Pancreas (tissue), 10 donors: Measurements from ENCODE around the gene CAPN11. TPM values are rescaled to one million over a fixed set of nuclear protein-coding genes. Genes with fewer than 3 reads are reported as not detected.
A peak's percentile ranks its signal among the peaks of the same experiment; 100 is the strongest.

Source experiments
- ATAC-seq, 4 donors: fragments of 200-7000 bp; cut with Tn5 transposase; one replicate each; pipeline versions ENCODE4 v1.8.0 to v1.9.1; 2020; ENCODE audit warnings: mild to moderate bottlenecking in 4 of 4, moderate library complexity in 4 of 4
- DNase-seq, 6 donors: peaks; one replicate each; pipeline ENCODE4 v3.0.0-alpha.2; 2020
- FAIRE-seq: peaks from 2 replicates; lab custom pipeline; 2012; peaks lifted over from hg19 to GRCh38; lab: Jason Lieb, UNC
- H3K27ac ChIP-seq, 4 donors: fragments of 200-600 bp; sonication (generic); 1 replicate in 3 of 4; 2 replicates in 1 of 4; pipeline versions ENCODE4 v1.5.0 to v1.8.0; 2020
- H3K27me3 ChIP-seq, 4 donors: fragments of 200-600 bp; one replicate each; pipeline ENCODE4 v1.8.0; 2021
- H3K36me3 ChIP-seq, 3 donors: fragments of 200-600 bp; sonication (generic) in 1 of 3; one replicate each; pipeline versions ENCODE4 v1.5.0 to v1.8.0; 2020 to 2021
- H3K4me1 ChIP-seq, 3 donors: fragments of 200-600 bp; one replicate each; pipeline ENCODE4 v1.8.0; 2021
- H3K4me3 ChIP-seq, 4 donors: fragments of 200-600 bp; sonication (generic) in 2 of 4; one replicate each; pipeline versions ENCODE4 v1.5.0 to v1.8.0; 2020 to 2021
- H3K9me3 ChIP-seq, 4 donors: fragments of 200-600 bp; one replicate each; pipeline ENCODE4 v1.8.0; 2021
- WGBS, 2 donors: extraction: QIAGEN DNeasy Blood & Tissue Kit; methylation state at CpG; one replicate each; pipeline ENCODE4 v1.1.7; 2013; 5-methylcytosine and 5-hydroxymethylcytosine counted together
- intact Hi-C, 3 donors: fragments of 100-400 bp; cut with DNase I; formaldehyde crosslinking; loops; one replicate each; pipeline versions ENCODE4 v1.11.1 to v1.14.2; 2022
- polyA plus RNA-seq, 2 donors: library from polyadenylated mRNA; stranded (reverse); fragments of 200-250 nt; gene quantifications; one replicate each; pipeline ENCODE4 v1.2.3, GENCODE V29; 2013
- total RNA-seq, 6 donors: library from RNA; stranded (reverse); fragmentation: NEBNext Ultra II Directional in 4 of 6; extraction: Animal tissue kit (Norgen Biotek cat#: 25700) in 4 of 6; gene quantifications; one replicate each; pipeline versions ENCODE4 v1.2.1 to v1.2.4, GENCODE V29; 2021 to 2023
- TF ChIP-seq, protein P1 (sequence below), 4 donors: fragments of 200-600 bp; sonication (generic) in 3 of 4; IDR thresholded peaks; one replicate each; pipeline versions ENCODE4 v1.5.0 to v1.8.0; 2021; ENCODE audit warnings: antibody characterized with exemption in 4 of 4
- donor health status: healthy with polysubstance abuse.
- donor health status: DM: no; HTN: no; CAD: no; lungs with moderate emphysema.
- donor health status: DM: no; HTN: no; CAD: no.
- donor health status: control.
- donor health status: control.
- donor health status: Bipolar disorder and iron deficiency.
- donor health status: DM: yes; HTN: yes; CAD: no.
- donor health status: DM: no; HTN: no; CAD: no.
- donor health status: DM: no; HTN: no; CAD: no.
- donor health status: DM: yes; HTN: yes; CAD: no.

The CAPN11 gene
- total and polyA plus RNA-seq, 8 donors: 0.06 to 0.76 (median 0.19) TPM; not detected in 2

DNA sequence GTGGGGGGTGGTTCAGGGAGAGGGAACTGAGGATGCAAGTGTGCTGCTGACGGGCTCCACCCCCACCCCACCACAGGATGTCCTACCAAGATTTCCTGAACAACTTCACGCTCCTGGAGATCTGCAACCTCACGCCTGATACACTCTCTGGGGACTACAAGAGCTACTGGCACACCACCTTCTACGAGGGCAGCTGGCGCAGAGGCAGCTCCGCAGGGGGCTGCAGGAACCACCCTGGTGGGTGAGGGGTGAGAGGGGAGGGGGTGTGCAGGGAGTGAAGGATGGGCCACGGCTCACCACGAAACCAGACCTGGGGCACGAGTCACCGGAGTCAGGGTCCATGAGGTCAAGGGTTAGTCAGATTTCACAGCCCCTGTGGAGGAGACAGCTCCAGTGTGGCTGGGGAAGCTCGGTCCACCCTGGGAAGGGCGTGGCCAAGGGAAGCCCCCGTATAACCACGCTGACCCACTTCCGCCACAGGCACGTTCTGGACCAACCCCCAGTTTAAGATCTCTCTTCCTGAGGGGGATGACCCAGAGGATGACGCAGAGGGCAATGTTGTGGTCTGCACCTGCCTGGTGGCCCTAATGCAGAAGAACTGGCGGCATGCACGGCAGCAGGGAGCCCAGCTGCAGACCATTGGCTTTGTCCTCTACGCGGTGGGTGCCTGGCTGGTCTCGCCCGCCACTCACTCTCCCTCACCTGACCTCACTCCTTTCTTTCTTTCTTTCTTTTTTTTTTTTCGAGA, 18.3 kb downstream of the CAPN11 start:
- DNase-seq (no peak), ATAC-seq (no peak), FAIRE-seq (no peak)
- intact Hi-C loops: loop anchor here in 1 of 3 donors (10.0 kb wide), 1 partner anchor 158 kb away; no protein-coding TSS in a partner anchor
- Histone ChIP-seq H3K27me3 (no peaks in the 10 kb centered on the region), H3K4me3 (no peak overlapping the region), H3K27ac (no peak overlapping the region), H3K9me3 (no peaks in the 10 kb centered on the region), H3K4me1 (no peaks in the 10 kb centered on the region), H3K36me3 (no peaks in the 10 kb centered on the region)
- WGBS, 2 donors: 75 to 83% methylated on average over 24 of the region's 24 CpGs
- TF ChIP-seq, protein P1, sequence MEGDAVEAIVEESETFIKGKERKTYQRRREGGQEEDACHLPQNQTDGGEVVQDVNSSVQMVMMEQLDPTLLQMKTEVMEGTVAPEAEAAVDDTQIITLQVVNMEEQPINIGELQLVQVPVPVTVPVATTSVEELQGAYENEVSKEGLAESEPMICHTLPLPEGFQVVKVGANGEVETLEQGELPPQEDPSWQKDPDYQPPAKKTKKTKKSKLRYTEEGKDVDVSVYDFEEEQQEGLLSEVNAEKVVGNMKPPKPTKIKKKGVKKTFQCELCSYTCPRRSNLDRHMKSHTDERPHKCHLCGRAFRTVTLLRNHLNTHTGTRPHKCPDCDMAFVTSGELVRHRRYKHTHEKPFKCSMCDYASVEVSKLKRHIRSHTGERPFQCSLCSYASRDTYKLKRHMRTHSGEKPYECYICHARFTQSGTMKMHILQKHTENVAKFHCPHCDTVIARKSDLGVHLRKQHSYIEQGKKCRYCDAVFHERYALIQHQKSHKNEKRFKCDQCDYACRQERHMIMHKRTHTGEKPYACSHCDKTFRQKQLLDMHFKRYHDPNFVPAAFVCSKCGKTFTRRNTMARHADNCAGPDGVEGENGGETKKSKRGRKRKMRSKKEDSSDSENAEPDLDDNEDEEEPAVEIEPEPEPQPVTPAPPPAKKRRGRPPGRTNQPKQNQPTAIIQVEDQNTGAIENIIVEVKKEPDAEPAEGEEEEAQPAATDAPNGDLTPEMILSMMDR (IDR thresholded peaks at IDR 0.05): no peak

DNA sequence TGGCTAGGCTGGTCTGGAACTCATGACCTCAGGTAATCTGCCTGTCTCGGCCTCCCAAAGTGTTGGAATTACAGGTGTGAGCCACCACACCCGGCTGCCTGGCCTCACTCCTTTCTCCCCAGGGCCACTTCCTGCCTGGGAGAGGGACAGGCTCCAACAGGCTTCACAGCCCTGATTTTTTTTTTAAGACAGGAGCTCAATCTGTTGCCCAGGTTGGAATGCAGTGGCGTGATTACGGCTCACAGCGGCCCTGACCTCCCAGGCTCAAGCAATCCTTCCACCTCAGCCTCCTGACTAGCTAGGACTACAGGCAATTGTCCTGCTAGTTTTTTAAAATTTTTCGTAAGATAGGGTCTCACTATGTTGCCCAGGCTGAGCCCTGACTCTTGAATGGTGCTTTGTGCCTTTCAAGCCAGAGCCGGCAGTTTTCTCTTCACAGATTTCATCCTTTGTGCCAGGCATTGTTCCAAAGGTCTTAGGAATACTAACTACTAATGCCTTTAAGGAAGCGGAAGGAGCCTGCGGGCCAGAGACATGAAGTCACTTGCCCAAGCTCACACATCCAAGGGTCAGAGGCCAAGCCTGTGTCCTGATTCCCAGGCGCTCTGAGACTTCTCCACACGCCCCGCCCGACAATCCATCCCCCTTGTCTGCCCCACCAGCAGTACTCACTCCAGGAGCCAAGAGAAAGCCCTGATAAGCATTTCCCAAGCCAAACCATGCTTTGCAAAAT, 19.2 kb downstream of the CAPN11 start:
- H3K4me1 ChIP-seq: no peaks in the 10 kb centered on the region
- no peak for FAIRE-seq
- intact Hi-C loops: loop anchor here in 1 of 3 donors (10.0 kb wide), 1 partner anchor 157 kb away; no protein-coding TSS in a partner anchor
- H3K4me3 ChIP-seq: no peak overlapping the region
- H3K36me3 ChIP-seq: no peaks in the 10 kb centered on the region
- TF ChIP-seq, protein P1 (IDR thresholded peaks at IDR 0.05): no peak
- ATAC-seq: peak in 3 of 4 donors; percentile 33 to 65 (median 58)
- DNase-seq: no peak
- H3K27me3 ChIP-seq: no peaks in the 10 kb centered on the region
- no peaks in the 10 kb centered on the region for H3K9me3 ChIP-seq
- H3K27ac ChIP-seq: no peak overlapping the region
- WGBS, 2 donors: 81 to 92% methylated on average over 13 of the region's 13 CpGs

DNA sequence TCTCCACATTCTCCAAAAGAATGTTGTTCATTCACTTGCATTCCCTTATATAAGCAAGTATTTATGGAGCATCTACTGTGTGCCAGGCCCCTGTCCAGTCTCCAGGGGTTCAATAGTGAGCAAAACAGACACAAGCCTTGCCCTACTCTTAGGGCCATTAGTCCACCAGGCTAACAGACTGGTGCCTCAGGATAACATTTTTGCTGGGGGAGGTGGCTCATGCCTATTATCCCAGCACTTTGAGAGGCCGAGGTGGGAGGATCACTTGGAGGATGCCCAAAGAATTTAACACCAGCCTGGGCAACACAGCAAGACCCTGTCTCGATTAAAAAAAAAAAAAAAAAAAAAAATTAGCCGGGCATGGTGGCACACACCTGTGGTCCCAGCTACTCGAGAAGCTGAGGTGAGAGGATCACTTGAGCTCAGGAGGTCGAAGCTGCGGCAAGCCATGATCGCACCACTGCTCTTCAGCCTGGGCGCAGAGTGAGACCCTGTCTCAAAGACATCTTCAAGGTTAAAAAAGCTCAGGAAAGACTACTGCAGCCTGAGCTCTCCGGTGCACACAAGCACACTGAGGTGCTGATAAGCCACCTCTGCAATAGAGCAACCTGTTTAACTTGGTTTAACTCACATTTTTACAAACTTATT, 19.9 kb downstream of the CAPN11 start:
- no peaks in the 10 kb centered on the region for H3K4me1 ChIP-seq
- WGBS, 2 donors: 84 to 86% methylated on average over 8 to 9 of the region's 9 CpGs
- ATAC-seq (no peak), FAIRE-seq (no peak), DNase-seq (no peak)
- H3K36me3 ChIP-seq: no peaks in the 10 kb centered on the region
- no peak overlapping the region for H3K27ac ChIP-seq
- intact Hi-C loops: loop anchor here in 1 of 3 donors (10.0 kb wide), 1 partner anchor 156 kb away; no protein-coding TSS in a partner anchor
- no peaks in the 10 kb centered on the region for H3K27me3 ChIP-seq
- TF ChIP-seq, protein P1 (IDR thresholded peaks at IDR 0.05): no peak
- H3K9me3 ChIP-seq: no peaks in the 10 kb centered on the region
- no peak overlapping the region for H3K4me3 ChIP-seq

DNA sequence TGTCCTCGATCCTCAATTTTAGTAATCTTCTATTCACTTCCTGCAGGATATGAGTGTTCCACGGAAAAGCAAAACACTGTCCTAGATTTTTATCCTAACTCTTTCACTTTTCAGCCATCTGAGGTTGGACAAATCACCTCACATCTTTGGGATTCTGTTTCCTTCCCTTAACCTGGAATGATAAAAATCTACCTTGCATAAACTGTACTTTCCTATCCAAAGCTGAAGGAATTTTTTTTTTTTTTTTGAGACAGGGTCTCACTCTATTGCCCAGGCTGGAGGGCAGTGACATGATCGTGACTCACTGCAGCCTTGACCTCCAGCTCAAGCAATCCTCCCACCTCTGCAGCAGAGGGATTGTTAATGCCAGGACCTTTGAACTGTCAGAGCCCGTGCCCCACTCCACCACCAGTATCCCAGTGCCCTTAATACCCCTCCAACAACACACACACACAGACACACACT, 20.5 kb downstream of the CAPN11 start:
- Histone ChIP-seq H3K9me3 (no peaks in the 10 kb centered on the region), H3K27ac (no peak overlapping the region), H3K4me3 (no peak overlapping the region), H3K4me1 (no peaks in the 10 kb centered on the region), H3K27me3 (no peaks in the 10 kb centered on the region), H3K36me3 (no peaks in the 10 kb centered on the region)
- TF ChIP-seq, protein P1 (IDR thresholded peaks at IDR 0.05): no peak
- 39 to 47% methylated on average over 4 of the region's 4 CpGs for WGBS, 2 donors
- ATAC-seq (no peak), FAIRE-seq (no peak), DNase-seq (no peak)
- intact Hi-C loops: loop anchor here in 1 of 3 donors (10.0 kb wide), 1 partner anchor 156 kb away; no protein-coding TSS in a partner anchor
